Activated CD4-positive, CD25-positive, alpha-beta regulatory T cell treated with anti-CD3 and anti-CD28 coated beads, Interleukin-2, amount 50 U/mL, for 16 hours (primary cell): ENCODE measurements around the gene UBE2R2.
"Not testable (repeated sequence)": the region's sequence is repeated elsewhere in the genome, so short reads cannot be mapped to it uniquely, and the experiment has no call there.

Experiments
- DNase-seq: peaks from one replicate; pipeline ENCODE4 v3.0.0-alpha.2; 2020; ENCODE audit warnings: low read depth, low spot score

UBE2R2 gene

DNA sequence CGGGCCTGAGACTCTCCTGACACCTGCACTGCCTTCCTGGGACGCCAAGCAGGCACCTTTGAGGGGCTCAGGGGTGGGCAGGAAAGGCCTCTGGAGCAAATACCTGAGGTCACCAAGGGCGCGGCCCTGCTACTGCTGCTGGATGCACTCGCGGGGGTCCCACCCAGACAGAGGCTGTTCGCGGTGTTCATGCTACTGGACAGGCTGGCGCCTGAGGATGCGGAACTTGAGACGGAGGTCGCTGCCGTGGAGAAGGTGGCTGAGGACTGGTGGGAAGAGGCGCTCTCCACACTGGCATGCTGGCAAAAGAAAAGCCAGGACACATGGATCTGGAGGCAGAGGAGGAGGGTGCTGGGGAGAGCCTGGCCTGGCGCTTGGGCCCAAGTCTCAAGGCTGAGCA, 110.7 kb downstream of the UBE2R2 start:
- DNase-seq = no peak

DNA sequence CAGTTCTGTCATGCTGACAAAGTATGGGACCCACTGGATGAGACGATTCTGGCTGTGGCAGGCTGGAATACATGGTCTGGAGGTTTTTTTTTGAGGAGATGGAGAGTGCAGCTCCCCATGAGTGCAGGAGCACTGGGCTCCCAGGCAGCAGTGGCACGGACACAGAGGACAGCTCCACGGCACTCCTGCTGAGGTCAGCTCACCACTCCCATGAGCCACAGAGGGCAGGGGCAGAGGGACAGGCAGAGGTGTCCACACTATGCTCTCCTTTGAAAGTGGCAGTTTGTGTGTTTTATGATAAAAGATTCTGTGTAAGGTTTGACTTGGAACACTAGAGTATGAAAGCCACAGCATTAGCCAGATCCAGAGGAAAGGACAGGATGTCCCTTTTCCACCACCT, 114.4 kb downstream of the UBE2R2 start:
- no peak for DNase-seq

DNA sequence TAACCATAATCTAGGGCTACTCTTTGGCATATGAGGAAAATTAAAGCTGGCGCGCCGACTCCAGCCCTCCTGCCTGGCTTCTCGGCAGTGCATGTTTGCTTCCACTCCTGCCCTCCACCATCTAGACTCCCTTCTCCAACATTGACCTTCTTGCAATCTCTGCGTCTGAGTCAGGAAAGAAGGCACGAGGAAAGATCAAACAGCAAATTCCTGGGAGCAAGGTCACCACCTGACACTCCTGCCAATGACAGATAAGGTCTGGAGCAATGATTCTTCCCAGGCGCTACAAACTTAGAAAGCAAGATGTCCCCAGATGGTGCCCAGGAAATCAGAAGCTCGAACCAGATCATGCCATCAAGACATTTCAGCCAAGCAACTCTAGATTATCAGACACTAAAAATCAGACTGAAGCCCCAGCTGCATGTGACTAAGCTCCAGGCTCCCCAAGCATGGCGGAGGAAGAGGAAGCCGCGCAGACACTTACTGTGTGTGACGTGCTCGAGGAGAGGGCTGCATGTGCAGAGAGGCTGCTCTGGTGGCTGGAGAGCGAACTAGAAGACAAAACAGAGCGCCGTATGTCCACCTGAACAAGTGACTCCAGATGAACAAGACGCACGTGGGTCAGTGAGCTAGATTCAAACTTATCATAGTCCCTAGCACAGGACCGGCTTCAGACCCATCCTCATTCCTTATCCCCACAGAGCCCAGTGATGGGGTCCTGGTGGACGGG, 115.3 kb downstream of the UBE2R2 start:
- no peak for DNase-seq

DNA sequence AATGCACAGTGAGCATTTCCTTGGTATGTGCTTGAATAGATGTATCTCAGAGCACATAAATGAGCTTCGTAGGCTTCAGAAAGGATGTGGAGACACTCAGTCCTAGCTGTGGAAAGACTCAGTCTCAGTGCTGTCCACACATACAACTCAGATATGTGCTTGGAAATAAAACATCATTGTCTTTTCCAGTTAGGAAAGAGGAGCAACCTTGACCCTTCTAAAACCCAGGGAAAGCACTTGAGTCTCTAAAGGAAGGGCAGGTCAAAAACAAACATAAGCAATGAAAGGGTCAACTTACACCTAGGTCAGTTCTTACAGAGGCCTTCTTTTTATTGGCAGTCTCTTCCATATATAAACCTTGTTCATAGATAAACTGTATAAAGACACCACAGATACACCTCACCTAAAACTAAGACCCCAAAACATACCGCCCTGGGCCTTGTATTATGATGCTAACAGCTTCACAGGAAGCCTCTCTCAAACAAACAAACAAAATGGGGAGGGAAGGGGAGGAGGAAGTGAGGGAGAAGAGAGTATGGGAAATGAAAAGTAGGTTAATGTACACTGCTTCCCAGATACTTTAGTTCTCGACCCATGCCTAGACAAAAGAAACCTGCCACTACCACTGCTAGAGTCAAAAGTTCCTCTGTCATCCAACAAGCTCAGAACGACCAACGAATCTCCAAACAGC, 117.4 kb downstream of the UBE2R2 start:
- DNase-seq = no peak

DNA sequence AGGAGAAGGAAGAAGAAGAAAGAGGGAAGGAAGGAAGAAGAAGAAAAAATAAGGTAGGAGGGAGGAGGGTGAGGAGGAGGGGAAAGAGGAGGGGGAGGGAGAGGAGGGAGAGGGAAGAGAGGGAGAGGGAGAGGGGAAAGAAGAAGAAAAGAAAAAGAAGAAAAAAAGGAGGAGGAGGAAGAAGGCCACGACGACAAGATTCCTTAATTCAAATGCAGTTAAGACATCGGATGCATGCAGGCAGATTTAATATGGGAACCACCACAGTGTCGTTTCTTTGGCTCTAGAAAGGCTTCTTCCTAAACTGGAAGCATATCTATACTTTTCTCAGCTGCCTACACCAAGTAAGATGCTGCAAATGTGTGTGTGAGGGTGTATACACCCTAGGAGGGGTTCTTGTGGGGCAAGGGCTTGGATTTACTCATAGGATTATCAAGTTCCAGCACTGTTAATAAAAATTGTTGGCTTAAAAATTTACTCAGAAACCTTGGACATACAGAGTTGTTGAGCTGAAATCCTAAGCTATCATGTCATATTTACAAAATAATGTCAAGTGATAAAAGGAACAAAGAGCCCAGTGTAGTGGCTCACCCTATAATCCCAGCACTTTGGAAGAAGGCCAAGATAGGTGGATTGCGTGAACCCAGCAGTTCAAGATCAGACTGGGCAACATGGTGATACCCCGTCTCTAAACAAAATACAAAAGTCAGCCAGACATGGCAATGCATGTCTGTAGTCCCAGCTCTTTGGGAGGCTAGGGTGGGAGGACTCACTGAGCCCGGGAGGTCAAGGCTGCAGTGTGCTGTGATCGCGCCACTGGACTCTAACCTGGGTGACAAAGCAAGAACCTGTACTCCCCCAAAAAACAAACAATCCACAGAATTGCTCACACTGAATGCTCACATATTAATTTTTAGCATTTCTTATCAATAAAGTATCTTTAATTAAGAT, 123.2 kb downstream of the UBE2R2 start:
- no peak for DNase-seq

DNA sequence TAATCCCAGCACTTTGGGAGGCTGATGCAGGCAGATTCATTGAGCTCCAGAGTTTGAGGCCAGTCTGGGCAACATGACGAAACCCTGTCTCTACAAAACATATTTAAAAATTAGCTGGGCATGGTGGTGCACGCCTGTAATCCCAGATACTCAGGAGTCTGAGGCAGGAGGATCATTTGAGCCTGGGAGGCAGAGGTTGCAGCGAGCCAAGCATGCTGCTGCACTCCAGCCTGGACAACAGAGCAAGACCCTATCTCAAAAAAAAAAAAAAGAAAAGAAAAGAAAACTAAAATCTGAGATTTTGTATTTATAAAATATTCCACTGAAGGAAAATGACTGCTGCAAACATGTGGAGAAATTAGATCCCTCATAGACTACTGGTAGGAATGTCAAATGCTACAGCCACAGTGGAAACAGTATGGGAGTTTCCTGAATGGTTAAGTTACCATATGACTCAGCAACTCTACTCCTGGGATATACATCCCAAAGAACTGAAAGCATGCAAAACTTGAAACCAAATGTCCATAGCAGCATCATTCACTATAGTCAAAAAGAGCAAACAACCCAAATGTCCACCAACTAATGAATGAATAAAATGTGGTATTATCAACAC, 125.6 kb downstream of the UBE2R2 start:
- no peak for DNase-seq

DNA sequence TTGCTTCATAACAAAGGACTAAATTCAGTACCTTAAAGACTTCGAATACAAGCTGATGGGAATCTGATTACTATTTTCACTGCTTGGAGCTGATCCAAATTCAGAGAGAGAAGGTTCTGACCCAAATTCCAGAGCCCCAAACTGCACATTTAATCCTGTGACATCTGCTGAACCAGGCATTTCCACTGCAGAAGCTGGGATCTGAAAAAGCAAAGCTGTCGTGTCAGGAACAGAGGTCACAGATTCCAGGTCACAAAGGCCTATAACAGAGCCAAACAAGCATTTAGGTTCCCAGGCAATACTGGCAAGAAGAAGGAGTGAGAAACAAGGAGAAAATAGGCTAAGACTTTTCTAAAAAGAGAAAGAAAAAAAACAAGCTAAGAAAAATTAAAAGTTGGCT, 126.4 kb downstream of the UBE2R2 start:
- DNase-seq = no peak

DNA sequence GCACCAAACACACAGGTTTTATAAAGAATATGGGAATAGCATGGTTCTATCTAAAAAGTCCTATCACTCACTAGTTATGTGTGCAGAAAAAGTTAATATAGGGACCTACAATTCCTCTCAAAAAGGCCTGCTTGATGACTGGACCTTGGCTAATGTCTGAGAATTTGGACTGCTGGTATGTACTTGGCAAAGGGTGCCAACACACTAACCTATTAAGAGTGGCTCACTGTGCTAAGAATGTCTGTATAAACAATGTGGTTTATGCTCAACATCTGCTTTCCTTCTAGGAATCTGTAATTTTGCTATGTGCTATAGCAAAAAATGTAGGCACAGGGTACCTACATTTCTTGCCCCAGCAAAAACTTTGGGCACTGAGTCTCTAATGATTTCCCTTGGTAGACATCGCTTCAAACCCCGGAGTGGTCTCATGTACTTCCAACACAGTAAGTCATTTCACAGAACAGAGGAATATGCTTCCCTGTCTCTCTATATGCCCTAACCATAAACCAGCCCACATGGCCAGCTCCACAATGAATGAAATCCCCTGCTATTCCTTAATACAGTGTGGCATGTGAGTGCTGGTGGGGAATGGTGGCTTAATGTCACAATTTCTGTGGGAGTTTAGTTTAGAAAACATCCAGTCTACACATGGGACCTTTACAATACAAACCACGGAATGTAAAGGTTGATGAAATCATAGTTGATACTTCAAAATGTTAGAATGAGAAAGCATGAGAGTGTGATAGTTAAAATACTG, 130.0 kb downstream of the UBE2R2 start:
- DNase-seq = no peak

DNA sequence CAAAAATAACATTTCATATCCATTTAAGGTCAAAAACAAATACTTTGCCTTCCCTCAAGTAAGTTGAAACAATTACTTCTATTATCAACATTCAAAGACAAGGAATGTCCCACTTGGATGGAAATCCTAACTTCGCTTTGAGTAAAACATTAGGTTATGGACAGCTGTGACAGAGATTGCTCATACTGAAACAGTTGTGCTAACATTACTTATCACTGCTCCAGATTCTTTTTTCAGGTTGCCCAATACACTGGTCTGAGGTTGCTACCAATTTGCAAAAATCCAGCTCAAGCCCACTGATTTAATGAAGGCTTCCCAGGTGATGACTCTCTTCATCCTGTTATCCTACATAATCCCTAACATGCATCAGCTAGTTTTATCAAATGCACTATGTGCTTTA, 133.4 kb downstream of the UBE2R2 start:
- no peak for DNase-seq

DNA sequence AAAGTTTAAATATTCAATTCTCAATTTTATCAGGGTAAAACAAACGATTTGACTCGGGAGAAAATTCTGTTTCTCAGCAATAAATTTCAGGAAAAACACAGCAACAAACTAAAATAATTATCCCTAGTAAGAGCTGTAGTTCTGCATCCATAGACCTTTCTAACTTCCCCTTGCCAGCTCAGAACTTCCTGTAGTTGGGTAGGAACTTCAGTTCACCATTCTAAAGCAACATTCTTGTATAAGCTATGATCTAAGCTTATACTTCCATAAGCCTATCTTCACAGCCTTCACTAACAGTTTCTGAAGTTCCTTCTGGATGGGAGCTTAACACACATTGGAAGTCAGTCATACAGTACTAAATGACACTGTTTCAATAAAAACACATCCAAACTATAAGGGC, 135.1 kb downstream of the UBE2R2 start:
- no peak for DNase-seq

DNA sequence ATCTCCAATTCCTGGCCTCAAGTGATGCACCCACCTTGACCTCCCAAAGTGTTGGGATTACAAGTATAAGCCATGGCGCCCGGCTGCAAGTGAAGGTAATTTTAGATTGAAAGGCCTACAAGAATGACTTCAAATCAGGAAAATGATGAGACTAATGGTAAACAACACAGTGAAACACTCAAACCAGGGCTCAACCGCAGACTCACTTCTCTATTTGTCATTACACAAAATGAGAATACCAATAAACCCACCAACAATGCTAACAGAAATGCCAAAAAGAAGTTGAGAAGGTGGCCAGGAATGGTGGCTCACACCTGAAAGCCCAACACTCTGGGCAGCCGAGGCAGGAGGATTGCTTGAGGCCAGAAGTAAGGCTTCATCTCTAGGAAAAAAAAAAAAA, 139.6 kb downstream of the UBE2R2 start:
- no peak for DNase-seq

DNA sequence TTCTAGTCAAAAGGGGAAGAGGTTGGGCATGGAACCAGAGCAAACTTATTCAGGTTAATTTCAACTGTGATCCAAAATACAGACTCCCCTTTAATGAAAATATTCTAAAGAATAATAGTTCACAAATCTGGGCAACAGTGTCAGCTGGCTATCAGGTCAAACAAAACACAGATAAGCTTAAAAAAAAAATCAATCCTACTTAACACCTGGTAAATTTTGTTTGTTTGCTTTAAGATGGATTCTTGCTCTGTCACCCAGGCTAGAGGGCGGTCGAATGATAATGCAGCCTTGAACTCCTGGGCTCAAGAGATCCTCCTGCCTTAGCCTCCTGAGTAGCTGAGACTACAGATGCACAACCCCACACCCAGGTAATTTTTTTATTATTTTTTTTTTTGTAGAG, 142.8 kb downstream of the UBE2R2 start:
- DNase-seq = no peak

DNA sequence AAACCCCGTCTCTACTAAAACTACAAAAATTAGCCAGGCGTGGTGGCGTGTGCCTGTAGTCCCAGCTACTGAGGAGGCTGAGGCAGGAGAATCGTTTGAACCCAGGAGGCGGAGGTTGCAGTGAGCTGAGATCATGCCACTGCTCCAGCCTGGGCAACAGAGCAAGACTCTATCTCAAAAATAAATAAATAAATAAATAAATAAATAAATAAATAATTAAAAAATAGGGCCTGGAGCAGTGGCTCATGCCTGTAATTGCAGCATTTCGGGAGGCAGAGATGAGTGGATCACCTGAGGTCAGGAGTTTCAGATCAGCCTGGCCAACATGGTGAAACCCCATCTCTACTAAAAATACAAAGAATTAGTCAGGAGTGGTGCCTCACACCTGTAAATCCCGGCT, 145.5 kb downstream of the UBE2R2 start:
- not testable (repeated sequence) for DNase-seq

DNA sequence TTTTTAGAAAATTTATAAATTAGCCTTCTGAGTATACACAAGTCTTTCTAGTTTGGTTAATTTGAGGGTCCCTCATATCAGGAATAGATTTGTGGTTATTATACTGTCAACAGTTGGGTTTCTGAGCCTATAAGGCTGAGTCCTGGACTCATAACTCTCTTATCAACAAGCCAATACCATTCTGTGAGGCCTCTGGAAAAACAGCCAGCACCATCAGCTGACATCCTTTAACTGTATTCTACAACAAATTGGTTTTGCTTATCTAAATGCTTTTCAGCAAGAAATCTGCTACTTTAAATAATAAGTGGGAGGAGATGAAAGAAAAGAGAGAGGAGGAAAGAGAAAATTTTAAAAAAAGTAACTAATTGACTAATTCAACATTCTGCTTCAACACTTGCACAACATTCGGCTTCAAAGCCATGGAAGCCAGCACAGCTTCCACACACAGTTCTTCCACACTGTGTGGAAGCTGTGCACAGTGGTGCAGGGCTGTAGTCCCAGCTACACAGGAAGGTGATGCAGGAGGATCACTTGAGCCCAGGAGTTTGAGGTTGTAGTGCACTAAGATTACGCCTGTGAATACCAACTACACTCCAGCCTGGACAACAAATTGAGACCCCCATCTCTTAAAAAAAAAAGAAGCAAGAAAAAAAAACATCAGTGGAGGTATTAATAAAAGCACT, 147.3 kb downstream of the UBE2R2 start:
- DNase-seq = no peak
